Adipocyte (in vitro differentiated cells): ENCODE data around the gene SH2D4B.

Experiments used
- DNase-seq: peaks from one replicate; pipeline ENCODE4 v3.0.0-alpha.2; 2015; ENCODE audit warnings: low read depth
- H3K27me3 ChIP-seq: replicated peaks from 2 replicates; pipeline ENCODE4 v1.7.0; 2013; ENCODE audit warnings: mild to moderate bottlenecking, low read length, moderate library complexity; ENCODE audit not compliant: control insufficient read depth, insufficient read depth
- H3K36me3 ChIP-seq: 2 replicates; pipeline ENCODE4 v1.7.0; 2013; ENCODE audit warnings: low read length, mild to moderate bottlenecking, moderate library complexity; ENCODE audit not compliant: control insufficient read depth, insufficient read depth, severe bottlenecking
- H3K4me1 ChIP-seq: 2 replicates; pipeline ENCODE4 v1.7.0; 2013; ENCODE audit warnings: mild to moderate bottlenecking, low read length, moderate library complexity; ENCODE audit not compliant: control insufficient read depth, insufficient read depth
- H3K4me3 ChIP-seq: 2 replicates; pipeline ENCODE4 v1.7.0; 2013; ENCODE audit warnings: mild to moderate bottlenecking, low read length, moderate library complexity
- H3K9ac ChIP-seq: 2 replicates; pipeline ENCODE4 v1.7.0; 2013; ENCODE audit warnings: mild to moderate bottlenecking, low read length, moderate library complexity
- H3K9me3 ChIP-seq: 2 replicates; pipeline ENCODE4 v1.7.0; 2013; ENCODE audit warnings: mild to moderate bottlenecking, low read length, moderate library complexity; ENCODE audit not compliant: control insufficient read depth

SH2D4B gene

GRCh38 chr10:80632742-80633141 is 95.0 kb downstream of the SH2D4B start:
- DNase-seq, result no peak
- H3K27me3 ChIP-seq, result no peaks in the 10 kb centered on the region
- H3K9ac ChIP-seq, result no peak overlapping the region
- peaks cover 4% of the 10 kb centered on the region for H3K4me1 ChIP-seq
- no peaks in the 10 kb centered on the region for H3K36me3 ChIP-seq
- peaks cover 3% of the 10 kb centered on the region for H3K9me3 ChIP-seq
- no peak overlapping the region for H3K4me3 ChIP-seq

GRCh38 chr10:80633383-80633860 is 95.7 kb downstream of the SH2D4B start:
- H3K36me3 ChIP-seq, result no peaks in the 10 kb centered on the region
- H3K4me3 ChIP-seq, result no peak overlapping the region
- H3K9me3 ChIP-seq, result peaks cover 3% of the 10 kb centered on the region
- H3K9ac ChIP-seq, result no peak overlapping the region
- DNase-seq, result no peak
- peaks cover 4% of the 10 kb centered on the region for H3K4me1 ChIP-seq
- no peaks in the 10 kb centered on the region for H3K27me3 ChIP-seq

- DNase-seq, result no peak
- no peak overlapping the region for H3K4me3 ChIP-seq
- H3K9ac ChIP-seq, result no peak overlapping the region
- no peaks in the 10 kb centered on the region for H3K27me3 ChIP-seq
- no peaks in the 10 kb centered on the region for H3K36me3 ChIP-seq
- peaks cover 4% of the 10 kb centered on the region for H3K4me1 ChIP-seq
- peaks cover 3% of the 10 kb centered on the region for H3K9me3 ChIP-seq
Measured at GRCh38 chr10:80633910-80634309, 96.2 kb downstream of the SH2D4B start.

GRCh38 chr10:80642661-80643060 is 105.0 kb downstream of the SH2D4B start:
- Histone ChIP-seq H3K4me3 (no peak overlapping the region), H3K36me3 (no peaks in the 10 kb centered on the region), H3K4me1 (no peaks in the 10 kb centered on the region), H3K9me3 (no peaks in the 10 kb centered on the region), H3K27me3 (peaks cover 3% of the 10 kb centered on the region), H3K9ac (no peak overlapping the region)
- DNase-seq, result no peak

DNA sequence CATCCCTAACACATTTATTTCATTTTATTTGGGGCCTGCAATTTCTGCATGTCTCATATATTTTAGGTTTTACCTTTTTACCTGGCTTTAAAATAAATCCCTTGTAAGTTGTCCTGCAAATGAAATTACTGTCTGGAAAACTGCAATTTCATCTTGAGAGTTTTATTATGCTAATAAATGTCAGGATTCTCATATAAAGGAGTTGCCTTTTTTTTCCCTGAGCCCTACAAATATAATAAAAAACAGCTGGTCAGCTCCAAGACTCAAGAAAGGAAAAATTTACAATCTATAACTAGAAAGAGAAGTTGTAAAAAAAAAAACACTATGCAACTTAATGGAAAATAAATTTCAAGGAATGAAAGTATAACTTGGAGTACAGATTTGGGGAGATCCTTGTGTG is 108.7 kb downstream of the SH2D4B start:
- H3K9ac ChIP-seq, result no peak overlapping the region
- DNase-seq, result no peak
- no peak overlapping the region for H3K4me3 ChIP-seq
- H3K36me3 ChIP-seq, result no peaks in the 10 kb centered on the region
- H3K27me3 ChIP-seq, result peaks cover 3% of the 10 kb centered on the region
- no peaks in the 10 kb centered on the region for H3K4me1 ChIP-seq
- no peaks in the 10 kb centered on the region for H3K9me3 ChIP-seq

DNA sequence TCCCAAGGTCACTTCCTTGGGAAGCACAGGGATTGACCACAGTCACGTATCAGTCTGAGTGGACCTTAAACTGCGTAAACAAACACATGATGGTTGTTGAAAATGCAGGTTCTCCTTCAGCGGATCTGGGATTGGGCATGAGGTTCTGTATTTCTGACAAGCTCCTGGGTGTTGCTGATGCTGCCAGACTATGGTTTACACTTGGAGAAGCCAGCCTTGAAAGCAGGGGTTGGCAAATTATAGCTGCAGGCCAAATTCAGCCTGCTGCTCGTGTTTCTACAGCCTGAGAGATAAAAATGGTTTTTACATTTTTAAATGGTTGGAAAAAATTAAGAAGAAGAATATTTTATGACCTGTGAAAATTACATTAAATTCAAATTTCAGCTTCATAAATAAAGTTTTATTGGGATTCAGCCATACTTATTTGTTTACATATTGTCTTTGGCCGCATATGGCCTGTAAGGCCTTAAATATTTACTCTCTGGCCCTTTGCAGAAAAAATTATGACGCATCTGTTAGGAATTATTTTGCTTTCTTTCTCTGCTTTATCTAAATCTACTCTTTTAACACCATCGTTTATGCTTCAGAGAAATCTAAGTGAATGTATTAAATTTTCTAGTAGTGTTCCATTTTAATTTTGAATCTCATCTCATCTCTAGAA is 109.6 kb downstream of the SH2D4B start:
- Histone ChIP-seq H3K4me3 (no peak overlapping the region), H3K4me1 (no peaks in the 10 kb centered on the region), H3K9ac (no peak overlapping the region), H3K9me3 (no peaks in the 10 kb centered on the region), H3K27me3 (peaks cover 3% of the 10 kb centered on the region), H3K36me3 (no peaks in the 10 kb centered on the region)
- peak; percentile 4 for DNase-seq

GRCh38 chr10:80648106-80648505 is 110.4 kb downstream of the SH2D4B start:
- Histone ChIP-seq H3K4me3 (no peak overlapping the region), H3K36me3 (no peaks in the 10 kb centered on the region), H3K4me1 (no peaks in the 10 kb centered on the region), H3K27me3 (peaks cover 3% of the 10 kb centered on the region), H3K9me3 (peaks cover 3% of the 10 kb centered on the region), H3K9ac (no peak overlapping the region)
- DNase-seq, result no peak

DNA sequence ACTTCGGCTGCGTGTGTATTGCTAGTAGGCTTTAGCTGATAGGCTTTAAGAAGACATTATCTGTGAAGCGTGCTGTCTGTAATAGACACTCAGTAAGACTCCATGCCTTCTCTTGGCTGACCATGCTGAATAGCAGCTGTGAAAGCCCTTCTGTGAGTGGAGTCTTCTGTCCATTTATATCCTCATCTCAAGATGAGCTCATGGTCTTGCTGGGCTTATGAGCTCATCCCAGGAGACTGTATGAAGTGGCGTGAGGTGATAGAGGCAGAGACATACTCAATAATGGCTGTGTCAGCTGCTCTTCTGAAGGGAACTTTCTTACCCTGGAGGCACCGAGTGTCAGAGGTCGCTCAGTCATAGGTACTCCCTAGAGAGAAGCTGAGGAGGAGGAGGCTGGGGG is 111.5 kb downstream of the SH2D4B start:
- peaks cover 14% of the 10 kb centered on the region for H3K9me3 ChIP-seq
- no peak for DNase-seq
- no peaks in the 10 kb centered on the region for H3K36me3 ChIP-seq
- H3K9ac ChIP-seq, result no peak overlapping the region
- H3K4me1 ChIP-seq, result no peaks in the 10 kb centered on the region
- peaks cover 3% of the 10 kb centered on the region for H3K27me3 ChIP-seq
- no peak overlapping the region for H3K4me3 ChIP-seq

DNA sequence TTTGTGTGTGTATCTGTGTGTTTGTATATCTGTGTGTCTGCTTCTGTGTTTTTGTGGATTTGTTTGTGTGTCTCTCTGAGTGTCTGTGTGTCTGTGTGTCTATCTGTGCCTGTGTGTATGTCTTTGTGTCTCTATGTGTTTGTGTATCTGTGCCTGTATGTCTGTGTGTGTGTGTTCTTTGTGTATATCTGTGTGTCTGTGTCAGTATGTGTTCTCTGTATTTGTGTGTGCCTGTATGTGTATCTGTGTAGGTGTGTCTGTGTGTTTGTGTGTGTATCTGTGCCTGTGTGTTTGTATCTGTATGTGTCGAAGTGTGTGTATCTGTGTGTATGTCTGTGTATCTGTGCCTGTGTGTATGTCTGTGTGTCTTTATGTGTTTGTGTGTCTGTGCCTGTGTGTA is 118.2 kb downstream of the SH2D4B start:
- no peak for DNase-seq
- no peaks in the 10 kb centered on the region for H3K4me1 ChIP-seq
- H3K4me3 ChIP-seq, result no peak overlapping the region
- no peak overlapping the region for H3K9ac ChIP-seq
- peaks cover 51% of the 10 kb centered on the region for H3K9me3 ChIP-seq
- peaks cover 17% of the 10 kb centered on the region for H3K27me3 ChIP-seq
- H3K36me3 ChIP-seq, result no peaks in the 10 kb centered on the region

- Histone ChIP-seq H3K9me3 (peaks cover 48% of the 10 kb centered on the region), H3K4me1 (no peaks in the 10 kb centered on the region), H3K36me3 (no peaks in the 10 kb centered on the region), H3K9ac (no peak overlapping the region), H3K4me3 (no peak overlapping the region), H3K27me3 (peaks cover 25% of the 10 kb centered on the region)
- DNase-seq, result no peak
Measured at GRCh38 chr10:80658068-80658467, 120.4 kb downstream of the SH2D4B start.

DNA sequence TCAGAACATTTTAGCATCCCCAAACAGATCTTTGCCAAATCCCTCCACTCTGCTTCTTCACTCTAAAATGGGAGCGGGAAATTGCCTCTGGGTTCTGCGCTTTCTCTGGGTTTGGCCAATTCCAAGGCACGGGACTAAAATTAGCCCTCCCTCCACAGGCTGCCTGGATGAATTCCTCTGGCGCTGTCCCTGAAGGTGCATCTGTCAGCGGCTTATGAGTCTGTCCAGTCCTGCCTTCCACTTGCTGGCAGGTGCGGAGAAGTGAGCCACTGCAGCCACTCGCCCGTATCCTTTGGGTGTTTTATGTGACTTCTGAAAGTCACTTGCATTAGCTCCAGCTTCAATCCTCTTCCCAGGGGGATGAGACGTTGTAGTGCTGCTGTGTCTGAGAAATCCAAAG is 121.6 kb downstream of the SH2D4B start:
- no peaks in the 10 kb centered on the region for H3K36me3 ChIP-seq
- no peak overlapping the region for H3K9ac ChIP-seq
- no peak for DNase-seq
- peaks cover 36% of the 10 kb centered on the region for H3K9me3 ChIP-seq
- no peaks in the 10 kb centered on the region for H3K4me1 ChIP-seq
- peaks cover 25% of the 10 kb centered on the region for H3K27me3 ChIP-seq
- H3K4me3 ChIP-seq, result no peak overlapping the region

DNA sequence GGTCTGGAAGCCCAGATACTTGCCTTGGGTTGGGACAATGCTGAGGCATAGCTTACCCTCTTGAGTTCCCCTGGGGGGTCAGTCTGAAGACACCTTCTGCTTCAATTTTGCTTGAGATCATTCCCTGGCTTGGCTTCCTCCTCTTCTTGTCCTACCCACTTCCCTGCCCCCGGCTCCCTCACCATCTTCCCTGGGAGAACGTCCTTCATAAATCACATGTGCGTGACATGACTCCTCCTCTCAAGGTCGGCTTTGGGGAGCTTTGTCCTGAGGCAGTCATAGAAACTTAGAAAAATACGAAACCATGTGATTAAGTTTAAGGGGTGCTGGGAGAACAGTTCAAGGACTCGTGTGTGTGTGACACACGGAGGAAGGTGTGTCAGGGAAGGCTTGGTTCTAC is 122.6 kb downstream of the SH2D4B start:
- peaks cover 26% of the 10 kb centered on the region for H3K9me3 ChIP-seq
- H3K9ac ChIP-seq, result no peak overlapping the region

More for the DNA sequence above, 122.6 kb downstream of the SH2D4B start:
- no peak for DNase-seq
- no peaks in the 10 kb centered on the region for H3K36me3 ChIP-seq
- peaks cover 25% of the 10 kb centered on the region for H3K27me3 ChIP-seq
- H3K4me3 ChIP-seq, result no peak overlapping the region
- no peaks in the 10 kb centered on the region for H3K4me1 ChIP-seq
